K562 (cell line): ENCODE measurements around the gene GFAP. TPM values are rescaled to one million over a fixed set of nuclear protein-coding genes. Genes with fewer than 3 reads are reported as not detected.

Source experiments
- ATF7 ChIP-seq: fragments of 450-650 bp; IDR thresholded peaks from 2 replicates; pipeline ENCODE4 v1.7.1; 2014; ENCODE audit warnings: mild to moderate bottlenecking, moderate library complexity
- BDP1 ChIP-seq: IDR thresholded peaks from 3 replicates; pipeline ENCODE4 v1.6.1; 2011; ENCODE audit not compliant: insufficient read length, insufficient read depth
- CHCHD3 ChIP-seq: fragments of 250-450 bp; sonication (Bioruptor Pico); IDR thresholded peaks from 2 replicates; pipeline ENCODE4 v2.1.2; 2022; ENCODE audit warnings: mild to moderate bottlenecking
- CREM ChIP-seq: IDR thresholded peaks from 2 replicates; pipeline ENCODE4 v1.6.1; 2014; ENCODE audit warnings: antibody characterized with exemption, low read depth
- E2F3 ChIP-seq: fragments of 250-450 bp; sonication (Bioruptor Pico); IDR thresholded peaks from 2 replicates; pipeline ENCODE4 v1.4.0; 2020; ENCODE audit warnings: mild to moderate bottlenecking
- ELF4 ChIP-seq: fragments of 450-650 bp; formaldehyde crosslinking; IDR thresholded peaks from 2 replicates; pipeline ENCODE4 v1.4.0; 2022; ENCODE audit warnings: missing genetic modification characterization
- GABPA ChIP-seq: fragments of 200-800 bp; sonication (Bioruptor generic); conservative IDR thresholded peaks from 2 replicates; pipeline ENCODE4 v1.6.1; 2016; ENCODE audit warnings: low read depth, missing genetic modification characterization, missing compliant biosample characterization
- GATA2 ChIP-seq: sonication (generic); formaldehyde crosslinking; IDR thresholded peaks from 2 replicates; pipeline ENCODE4 v1.4.0; 2020; ENCODE audit warnings: mild to moderate bottlenecking, missing genetic modification reagents
- GATAD2B ChIP-seq: fragments of 450-650 bp; IDR thresholded peaks from 2 replicates; pipeline ENCODE4 v1.6.1; 2017; ENCODE audit warnings: mild to moderate bottlenecking, borderline replicate concordance
- HDAC1 ChIP-seq, 2 experiments: fragments of 450-650 bp; IDR thresholded peaks; 2 replicates each; pipeline ENCODE4 v1.6.1; 2016 to 2017; ENCODE audit warnings: inconsistent platforms in 1 of 2, mild to moderate bottlenecking in 1 of 2, moderate library complexity in 1 of 2
- SLC30A9 ChIP-seq: fragments of 250-450 bp; sonication (Bioruptor Pico); IDR thresholded peaks from 2 replicates; pipeline ENCODE4 v1.8.0; 2022; ENCODE audit warnings: mild to moderate bottlenecking, moderate library complexity
- TEAD1 ChIP-seq, 2 experiments: fragments of 450-650 bp in 1 of 2; sonication (generic) in 1 of 2; formaldehyde crosslinking; IDR thresholded peaks; 2 replicates each; pipeline versions ENCODE4 v1.4.0 to v1.8.0; 2020 to 2022; ENCODE audit warnings: mild to moderate bottlenecking in 2 of 2, missing genetic modification reagents in 1 of 2
- ZEB2 ChIP-seq: fragments of 450-650 bp; IDR thresholded peaks from 2 replicates; pipeline ENCODE4 v1.6.1; 2016
- ZFP1 ChIP-seq: fragments of 450-650 bp; formaldehyde crosslinking; IDR thresholded peaks from 2 replicates; pipeline ENCODE4 v1.4.0; 2020; ENCODE audit warnings: mild to moderate bottlenecking, mixed read lengths
- ZFPM2 ChIP-seq: fragments of 250-450 bp; sonication (Bioruptor Pico); IDR thresholded peaks from 2 replicates; pipeline ENCODE4 v1.5.1; 2022; ENCODE audit warnings: mild to moderate bottlenecking
- ZKSCAN8 ChIP-seq: fragments of 200-800 bp; sonication (Bioruptor generic); IDR thresholded peaks from 2 replicates; pipeline ENCODE4 v1.6.1; 2016; ENCODE audit warnings: missing genetic modification characterization, missing compliant biosample characterization
- ZNF668 ChIP-seq: fragments of 250-450 bp; sonication (Bioruptor Pico); IDR thresholded peaks from 2 replicates; pipeline ENCODE4 v1.8.0; 2022; ENCODE audit warnings: mild to moderate bottlenecking, inconsistent platforms
- polyA plus RNA-seq, 8 experiments: library from polyadenylated mRNA; depleted of rRNA in 4 of 8; stranded (reverse) in 5 of 8; unstranded in 3 of 8; fragments of >200 nt; fragmentation: Nextera tagmentation in 2 of 8; fragmentation: Illumina TruSeq in 1 of 8; extraction: Ambion mirVana in 2 of 8; extraction: Trizol in 1 of 8; gene quantifications; 2 replicates each; pipeline versions ENCODE4 v1.2.1 to v1.2.3, GENCODE V29; 2011 to 2014; ENCODE audit warnings: inconsistent platforms in 1 of 8, missing spikeins in 1 of 8
- total RNA-seq, 7 experiments: library from RNA; depleted of rRNA in 6 of 7; stranded (reverse); fragments of >200 nt in 6 of 7; fragmentation: Illumina TruSeq in 2 of 7; extraction: Trizol in 2 of 7; gene quantifications; 2 replicates each; pipeline versions ENCODE4 v1.2.1 to v1.2.3, GENCODE V29; 2011 to 2021; ENCODE audit warnings: low replicate concordance in 1 of 7
- TF ChIP-seq, protein P1 (sequence below): conservative IDR thresholded peaks from 2 replicates; pipeline ENCODE4 v1.6.1; 2011; ENCODE audit warnings: low read depth, mild to moderate bottlenecking, low read length; ENCODE audit not compliant: control insufficient read depth
- TF ChIP-seq, protein P2 (sequence below): fragments of 450-650 bp; formaldehyde crosslinking; IDR thresholded peaks from 2 replicates; pipeline ENCODE4 v1.4.0; 2022; ENCODE audit warnings: missing genetic modification characterization
- TF ChIP-seq, protein P3 (sequence below): fragments of 200-800 bp; sonication (Bioruptor generic); IDR thresholded peaks from 2 replicates; pipeline ENCODE4 v1.6.1; 2017; ENCODE audit warnings: missing genetic modification characterization, missing compliant biosample characterization
- TF ChIP-seq, protein P4 (sequence below), 2 experiments: fragments of 250-450 bp in 1 of 2; fragments of 450-650 bp in 1 of 2; sonication (Bioruptor Pico) in 1 of 2; IDR thresholded peaks; 2 replicates each; pipeline versions ENCODE4 v1.6.1 to v1.8.0; 2016 to 2021; ENCODE audit warnings: mild to moderate bottlenecking in 2 of 2, moderate library complexity in 2 of 2, missing compliant biosample characterization in 1 of 2, missing genetic modification characterization in 1 of 2
- TF ChIP-seq, protein P5 (sequence below), 2 experiments: fragments of 450-650 bp; conservative IDR thresholded peaks; 2 replicates each; pipeline ENCODE4 v1.6.1; 2017; ENCODE audit warnings: mild to moderate bottlenecking in 2 of 2, moderate library complexity in 2 of 2

GFAP gene
- total and polyA plus RNA-seq, 9 of the 15 experiments (the other 6 are each of a cell fraction or from before 2014, with no cell fraction given): 0.07 to 1.4 (median 0.60) TPM; not detected in 1

DNA sequence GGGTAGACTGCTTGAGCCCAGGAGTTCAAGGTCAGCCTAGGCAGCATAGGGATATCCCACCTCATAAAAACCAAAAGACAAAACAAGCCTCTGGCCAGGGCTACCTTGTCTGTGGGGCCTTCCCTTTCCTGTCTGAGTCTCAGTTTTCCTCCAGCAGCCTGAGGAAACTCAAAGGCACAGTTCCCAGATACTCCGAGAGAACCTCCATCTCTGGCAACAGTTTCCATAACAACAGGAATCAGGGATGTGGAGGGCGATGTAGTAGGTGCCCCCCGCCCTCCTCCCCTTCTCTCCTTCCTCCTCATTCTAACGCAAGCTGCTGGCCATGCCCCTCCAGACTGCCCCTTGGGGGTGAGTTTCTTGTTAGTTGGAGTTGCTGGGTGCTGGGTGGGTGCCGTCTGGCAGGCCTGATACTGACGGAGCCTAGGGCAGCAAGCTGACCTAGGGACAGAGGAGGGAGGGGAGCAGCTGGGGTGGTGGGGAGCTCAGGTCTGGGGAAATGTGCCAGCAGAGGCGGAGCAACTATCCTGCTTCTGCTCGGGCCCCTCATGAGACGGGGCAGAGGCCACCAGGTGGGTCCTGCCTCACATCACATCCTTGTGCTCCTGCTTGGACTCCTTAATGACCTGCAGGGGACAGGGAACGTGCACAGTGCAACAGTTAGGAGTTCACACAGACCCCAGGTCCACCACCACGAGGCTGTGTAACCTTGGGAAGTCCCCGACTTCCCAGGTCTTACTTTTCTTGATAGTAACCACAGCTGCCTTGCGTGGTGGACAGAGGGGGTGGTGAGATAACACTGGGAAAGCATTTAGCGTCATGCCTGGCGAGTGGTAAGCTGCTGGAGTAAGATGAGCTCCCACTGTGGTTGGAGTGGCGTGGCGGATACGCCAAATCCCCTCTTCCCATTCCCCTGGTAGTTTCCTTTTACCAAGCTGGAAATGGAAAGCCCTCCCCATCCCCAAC is 8.3 kb downstream of the GFAP start (continued):
- TF ChIP-seq CHCHD3 (no peak), ELF4 (no peak; the same call in 1 of the 2 replicates), ZNF668 (CRISPR knock-in tag) (no peak), SLC30A9 (CRISPR knock-in tag) (no peak), ATF7 (peak; percentile 20; the same call in 1 of the 2 replicates), HDAC1 (IDR thresholded peaks at IDR 0.05) (no peak), TEAD1 (CRISPR knock-in tag; IDR thresholded peaks at IDR 0.05) (0 out of 4 replicates have a peak, but pooled peaks of 1 of the 2 experiments have one; percentile 7), ZFP1 (CRISPR knock-in tag) (no peak), ZEB2 (no peak), BDP1 (no peak), GABPA (tag) (no peak), ZKSCAN8 (CRISPR knock-in tag) (0 out of 2 replicates have a peak, but pooled peaks have one; percentile 18), ZFPM2 (CRISPR knock-in tag) (no peak), CREM (peak; percentile 77), GATA2 (CRISPR knock-in tag) (peak; percentile 45; the same call in 1 of the 2 replicates), GATAD2B (no peak), E2F3 (CRISPR knock-in tag) (no peak)
- TF ChIP-seq, protein P1, sequence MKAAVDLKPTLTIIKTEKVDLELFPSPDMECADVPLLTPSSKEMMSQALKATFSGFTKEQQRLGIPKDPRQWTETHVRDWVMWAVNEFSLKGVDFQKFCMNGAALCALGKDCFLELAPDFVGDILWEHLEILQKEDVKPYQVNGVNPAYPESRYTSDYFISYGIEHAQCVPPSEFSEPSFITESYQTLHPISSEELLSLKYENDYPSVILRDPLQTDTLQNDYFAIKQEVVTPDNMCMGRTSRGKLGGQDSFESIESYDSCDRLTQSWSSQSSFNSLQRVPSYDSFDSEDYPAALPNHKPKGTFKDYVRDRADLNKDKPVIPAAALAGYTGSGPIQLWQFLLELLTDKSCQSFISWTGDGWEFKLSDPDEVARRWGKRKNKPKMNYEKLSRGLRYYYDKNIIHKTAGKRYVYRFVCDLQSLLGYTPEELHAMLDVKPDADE: 0 out of 2 replicates have a peak, but pooled peaks have one; percentile 33
- TF ChIP-seq, protein P2, sequence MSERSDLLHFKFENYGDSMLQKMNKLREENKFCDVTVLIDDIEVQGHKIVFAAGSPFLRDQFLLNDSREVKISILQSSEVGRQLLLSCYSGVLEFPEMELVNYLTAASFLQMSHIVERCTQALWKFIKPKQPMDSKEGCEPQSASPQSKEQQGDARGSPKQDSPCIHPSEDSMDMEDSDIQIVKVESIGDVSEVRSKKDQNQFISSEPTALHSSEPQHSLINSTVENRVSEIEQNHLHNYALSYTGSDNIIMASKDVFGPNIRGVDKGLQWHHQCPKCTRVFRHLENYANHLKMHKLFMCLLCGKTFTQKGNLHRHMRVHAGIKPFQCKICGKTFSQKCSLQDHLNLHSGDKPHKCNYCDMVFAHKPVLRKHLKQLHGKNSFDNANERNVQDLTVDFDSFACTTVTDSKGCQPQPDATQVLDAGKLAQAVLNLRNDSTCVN (CRISPR knock-in tag): no peak
- TF ChIP-seq, protein P3, sequence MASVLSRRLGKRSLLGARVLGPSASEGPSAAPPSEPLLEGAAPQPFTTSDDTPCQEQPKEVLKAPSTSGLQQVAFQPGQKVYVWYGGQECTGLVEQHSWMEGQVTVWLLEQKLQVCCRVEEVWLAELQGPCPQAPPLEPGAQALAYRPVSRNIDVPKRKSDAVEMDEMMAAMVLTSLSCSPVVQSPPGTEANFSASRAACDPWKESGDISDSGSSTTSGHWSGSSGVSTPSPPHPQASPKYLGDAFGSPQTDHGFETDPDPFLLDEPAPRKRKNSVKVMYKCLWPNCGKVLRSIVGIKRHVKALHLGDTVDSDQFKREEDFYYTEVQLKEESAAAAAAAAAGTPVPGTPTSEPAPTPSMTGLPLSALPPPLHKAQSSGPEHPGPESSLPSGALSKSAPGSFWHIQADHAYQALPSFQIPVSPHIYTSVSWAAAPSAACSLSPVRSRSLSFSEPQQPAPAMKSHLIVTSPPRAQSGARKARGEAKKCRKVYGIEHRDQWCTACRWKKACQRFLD (CRISPR knock-in tag): peak; percentile 91
- TF ChIP-seq, protein P4, sequence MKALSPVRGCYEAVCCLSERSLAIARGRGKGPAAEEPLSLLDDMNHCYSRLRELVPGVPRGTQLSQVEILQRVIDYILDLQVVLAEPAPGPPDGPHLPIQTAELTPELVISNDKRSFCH (CRISPR knock-in tag; IDR thresholded peaks at IDR 0.05): no peak
- TF ChIP-seq, protein P4 (tag; IDR thresholded peaks at IDR 0.05): peak; percentile 18; the same call in 1 of the 2 replicates
- TF ChIP-seq, protein P5, sequence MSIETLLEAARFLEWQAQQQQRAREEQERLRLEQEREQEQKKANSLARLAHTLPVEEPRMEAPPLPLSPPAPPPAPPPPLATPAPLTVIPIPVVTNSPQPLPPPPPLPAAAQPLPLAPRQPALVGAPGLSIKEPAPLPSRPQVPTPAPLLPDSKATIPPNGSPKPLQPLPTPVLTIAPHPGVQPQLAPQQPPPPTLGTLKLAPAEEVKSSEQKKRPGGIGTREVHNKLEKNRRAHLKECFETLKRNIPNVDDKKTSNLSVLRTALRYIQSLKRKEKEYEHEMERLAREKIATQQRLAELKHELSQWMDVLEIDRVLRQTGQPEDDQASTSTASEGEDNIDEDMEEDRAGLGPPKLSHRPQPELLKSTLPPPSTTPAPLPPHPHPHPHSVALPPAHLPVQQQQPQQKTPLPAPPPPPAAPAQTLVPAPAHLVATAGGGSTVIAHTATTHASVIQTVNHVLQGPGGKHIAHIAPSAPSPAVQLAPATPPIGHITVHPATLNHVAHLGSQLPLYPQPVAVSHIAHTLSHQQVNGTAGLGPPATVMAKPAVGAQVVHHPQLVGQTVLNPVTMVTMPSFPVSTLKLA (conservative IDR thresholded peaks at IDR 0.05): peak in 1 of 2 experiments; percentile 42; a peak in 1 of 4 replicates
